Karpas-422 (cell line): ENCODE results near the gene ASB18. TPM values are rescaled to one million over a fixed set of nuclear protein-coding genes. Genes with fewer than 3 reads are reported as not detected.

Experiments used
- DNase-seq: peaks from one replicate; pipeline ENCODE4 v3.0.0-alpha.2; 2015
- H2AFZ ChIP-seq: fragments of 200-600 bp; sonication (generic); 2 replicates; pipeline ENCODE4 v1.6.1; 2014; ENCODE audit warnings: antibody characterized with exemption, low read length, mixed read lengths
- H3K27ac ChIP-seq: fragments of 200-600 bp; sonication (generic); 2 replicates; pipeline ENCODE4 v1.5.1; 2014; ENCODE audit warnings: mild to moderate bottlenecking, low read length, moderate library complexity
- H3K27me3 ChIP-seq: fragments of 200-600 bp; sonication (generic); 2 replicates; pipeline ENCODE4 v1.6.1; 2014; ENCODE audit warnings: low read length, mixed read lengths
- H3K36me3 ChIP-seq: fragments of 200-600 bp; sonication (generic); 2 replicates; pipeline ENCODE4 v1.6.1; 2014; ENCODE audit warnings: low read length, mixed read lengths; ENCODE audit not compliant: insufficient read depth
- H3K4me1 ChIP-seq: fragments of 200-600 bp; sonication (generic); 2 replicates; pipeline ENCODE4 v1.6.1; 2014; ENCODE audit warnings: mild to moderate bottlenecking, low read length, mixed read lengths
- H3K4me2 ChIP-seq: fragments of 200-600 bp; sonication (generic); 2 replicates; pipeline ENCODE4 v1.6.1; 2014; ENCODE audit warnings: low read length, low read depth, mild to moderate bottlenecking; ENCODE audit not compliant: poor library complexity, severe bottlenecking
- H3K4me3 ChIP-seq: fragments of 200-600 bp; sonication (generic); 2 replicates; pipeline ENCODE4 v1.5.1; 2014; ENCODE audit warnings: mild to moderate bottlenecking, antibody characterized with exemption, low read length, mixed read lengths
- H3K79me2 ChIP-seq: fragments of 200-600 bp; sonication (generic); 2 replicates; pipeline ENCODE4 v1.6.1; 2014; ENCODE audit warnings: mild to moderate bottlenecking, low read length, mixed read lengths
- H3K9ac ChIP-seq: fragments of 200-600 bp; sonication (generic); 2 replicates; pipeline ENCODE4 v1.6.0; 2014; ENCODE audit warnings: low read length
- H3K9me2 ChIP-seq: fragments of 200-600 bp; sonication (generic), shearing (Covaris generic); replicated peaks from 2 replicates; pipeline ENCODE4 v1.6.0; 2014; ENCODE audit warnings: mild to moderate bottlenecking, low read length, moderate library complexity; ENCODE audit not compliant: insufficient read depth
- H3K9me3 ChIP-seq: fragments of 300-700, 200-600 bp; sonication (generic); 2 replicates; pipeline ENCODE4 v1.6.1; 2014; ENCODE audit warnings: low read length, mixed read lengths
- H4K20me1 ChIP-seq: fragments of 200-600 bp; sonication (generic); 2 replicates; pipeline ENCODE4 v1.6.1; 2014; ENCODE audit warnings: mild to moderate bottlenecking, antibody characterized with exemption, low read length, low read depth; ENCODE audit not compliant: insufficient read depth
- small RNA-seq: library from RNA; depleted of rRNA; stranded (forward); fragments of <200 nt; gene quantifications from one replicate; pipeline ENCODE3, GENCODE V24; 2014
- total RNA-seq: library from RNA; depleted of rRNA; stranded (reverse); fragments of >200 nt; shearing (Covaris generic); gene quantifications from 2 replicates; pipeline ENCODE4 v1.2.3, GENCODE V29; 2014; ENCODE audit warnings: low replicate concordance; rRNA removed

The ASB18 gene
- total RNA-seq, 1 experiment from 2014 or later = not detected

DNA sequence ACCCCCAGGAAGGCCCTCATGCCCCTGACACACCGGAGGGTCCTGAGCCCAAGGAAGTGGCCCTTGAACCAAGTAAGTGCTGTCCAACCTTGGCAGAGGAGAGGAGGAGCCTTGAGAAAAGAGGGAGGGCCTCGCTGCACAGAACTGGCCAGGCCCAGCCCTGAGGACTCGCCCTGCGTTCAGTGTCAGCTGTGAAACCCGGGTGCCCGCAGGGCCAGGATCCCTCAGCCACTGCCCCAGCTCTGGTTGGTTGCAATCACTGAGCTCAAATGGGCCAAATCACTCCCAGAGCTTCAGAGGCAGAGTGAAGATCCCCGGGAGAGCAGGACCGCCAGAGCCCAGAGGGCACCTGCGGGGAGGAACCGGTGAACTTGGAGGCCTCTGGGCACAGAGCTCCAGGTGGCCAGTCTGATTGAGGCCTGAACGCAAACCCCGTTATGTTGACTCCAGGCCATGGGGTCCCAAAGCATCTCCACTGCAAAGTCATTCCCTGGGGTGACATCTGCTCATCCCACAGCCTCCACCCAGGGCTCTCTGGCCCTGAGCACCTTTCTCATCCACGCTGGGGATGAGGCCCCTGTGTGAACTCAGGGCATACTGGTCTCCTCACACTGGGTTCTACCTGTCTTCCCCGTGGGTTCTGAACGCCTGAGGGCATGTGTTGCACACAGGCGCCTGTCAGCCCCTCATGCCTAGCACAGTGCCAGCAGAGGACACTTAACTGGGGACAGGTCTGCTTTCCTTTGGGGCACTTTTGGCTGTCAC, 107.9 kb downstream of the ASB18 start:
- Histone ChIP-seq H3K4me2 (no peak overlapping the region), H3K4me3 (no peak overlapping the region), H3K27me3 (no peaks in the 10 kb centered on the region), H2AFZ (no peak overlapping the region), H3K27ac (no peak overlapping the region), H3K4me1 (no peaks in the 10 kb centered on the region), H3K9me3 (no peaks in the 10 kb centered on the region), H3K79me2 (no peaks in the 10 kb centered on the region), H4K20me1 (no peaks in the 10 kb centered on the region), H3K36me3 (no peaks in the 10 kb centered on the region), H3K9ac (no peak overlapping the region), H3K9me2 (no peaks in the 10 kb centered on the region)
- no peak for DNase-seq

DNA sequence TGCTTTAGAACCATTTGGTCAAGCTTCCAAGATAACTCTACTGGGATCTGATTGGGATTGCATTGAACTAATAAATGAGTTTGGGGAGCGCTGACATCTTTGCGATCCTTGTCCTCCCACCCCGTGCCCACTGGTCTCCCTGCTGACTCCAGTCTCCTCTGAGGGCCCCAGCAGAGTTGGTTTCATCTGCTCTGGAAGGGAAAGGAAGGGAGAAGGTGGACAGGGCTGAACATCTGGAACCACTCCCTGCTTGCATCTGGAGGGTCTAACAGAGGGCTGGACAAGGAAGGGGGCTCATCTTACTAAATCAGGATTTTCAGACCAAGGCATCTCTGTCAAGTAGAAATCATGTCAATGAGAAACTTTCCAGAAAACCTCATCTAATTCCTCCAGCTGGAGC, 108.8 kb downstream of the ASB18 start:
- Histone ChIP-seq H3K9me3 (no peaks in the 10 kb centered on the region), H3K4me3 (no peak overlapping the region), H3K9ac (no peak overlapping the region), H4K20me1 (no peaks in the 10 kb centered on the region), H3K27ac (no peak overlapping the region), H2AFZ (no peak overlapping the region), H3K79me2 (no peaks in the 10 kb centered on the region), H3K36me3 (no peaks in the 10 kb centered on the region), H3K27me3 (no peaks in the 10 kb centered on the region), H3K4me1 (no peaks in the 10 kb centered on the region), H3K9me2 (no peaks in the 10 kb centered on the region), H3K4me2 (no peak overlapping the region)
- no peak for DNase-seq

DNA sequence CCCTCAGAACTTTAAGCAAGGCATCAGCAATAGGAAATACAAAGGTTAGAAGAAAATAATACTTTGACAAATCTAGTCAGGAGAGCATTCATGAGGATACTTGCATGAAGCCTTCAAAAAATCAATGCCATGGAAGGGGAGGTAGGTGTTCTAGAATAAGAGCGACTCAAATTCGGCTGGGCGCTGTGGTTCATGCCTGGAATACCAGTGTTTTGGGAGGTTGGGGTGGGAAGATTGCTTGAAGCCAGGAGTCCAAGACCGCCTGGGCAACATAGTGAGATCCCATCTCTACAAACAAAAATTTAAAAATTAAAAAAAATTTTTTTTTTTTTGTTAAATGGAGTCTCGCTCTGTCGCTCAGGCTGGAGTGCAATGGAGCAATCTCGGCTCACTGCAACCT, 117.8 kb downstream of the ASB18 start:
- Histone ChIP-seq H3K79me2 (no peaks in the 10 kb centered on the region), H3K4me1 (no peaks in the 10 kb centered on the region), H3K9ac (no peak overlapping the region), H3K9me3 (no peaks in the 10 kb centered on the region), H3K36me3 (no peaks in the 10 kb centered on the region), H4K20me1 (no peaks in the 10 kb centered on the region), H3K4me2 (no peak overlapping the region), H3K4me3 (no peak overlapping the region), H3K27ac (no peak overlapping the region), H3K27me3 (no peaks in the 10 kb centered on the region), H3K9me2 (no peaks in the 10 kb centered on the region), H2AFZ (no peak overlapping the region)
- DNase-seq = no peak

DNA sequence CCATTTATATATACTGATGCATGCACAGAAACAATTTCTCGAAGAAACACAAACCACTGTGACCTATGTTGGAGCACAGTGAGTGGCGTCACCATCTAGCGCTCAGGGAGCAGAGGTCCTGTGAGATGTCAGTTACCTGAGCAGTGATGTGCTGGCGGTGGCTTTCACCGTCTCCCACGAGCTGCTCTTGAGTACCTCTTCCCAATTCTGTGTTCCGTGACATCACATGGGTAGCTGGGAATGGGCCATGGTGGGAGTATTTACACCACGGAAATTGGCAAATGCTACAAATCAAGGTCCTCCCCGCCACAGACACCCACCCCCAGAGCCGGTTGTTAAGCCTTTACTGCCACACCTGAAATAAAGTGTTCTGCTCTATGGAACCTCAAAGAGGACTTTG, 120.4 kb downstream of the ASB18 start:
- DNase-seq = no peak
- H3K9me3 ChIP-seq = no peaks in the 10 kb centered on the region

More for the DNA sequence above, 120.4 kb downstream of the ASB18 start:
- no peaks in the 10 kb centered on the region for H3K27me3 ChIP-seq
- no peak overlapping the region for H3K9ac ChIP-seq
- H3K4me2 ChIP-seq = no peak overlapping the region
- no peak overlapping the region for H2AFZ ChIP-seq
- no peak overlapping the region for H3K27ac ChIP-seq
- no peaks in the 10 kb centered on the region for H3K4me1 ChIP-seq
- H3K4me3 ChIP-seq = no peak overlapping the region
- H4K20me1 ChIP-seq = no peaks in the 10 kb centered on the region
- no peaks in the 10 kb centered on the region for H3K79me2 ChIP-seq
- no peaks in the 10 kb centered on the region for H3K36me3 ChIP-seq
- H3K9me2 ChIP-seq = no peaks in the 10 kb centered on the region

Small RNAs within 50 kb of the gene (small RNA-seq; reads per million reads assigned to genes)
- gene RF00019 = not detected
- not detected for gene RNU1-31P

Other genes with a start within 250 kb of the ASB18 start
- not detected in 2 replicates for gene GBX2, start 96.0 kb downstream of the ASB18 start, total RNA-seq